Ishikawa (cell line): ENCODE data around the gene MRPL21.

Experiments used
- CEBPB ChIP-seq: IDR thresholded peaks from 2 replicates; pipeline ENCODE4 v1.6.1; 2012
- CREB1 ChIP-seq: IDR thresholded peaks from 2 replicates; pipeline ENCODE4 v1.6.1; 2012; ENCODE audit warnings: low read depth
- EGR1 ChIP-seq: IDR thresholded peaks from 2 replicates; pipeline ENCODE4 v1.6.1; 2012
- EP300 ChIP-seq: IDR thresholded peaks from 2 replicates; pipeline ENCODE4 v1.6.1; 2012; ENCODE audit warnings: borderline replicate concordance
- FOXM1 ChIP-seq: IDR thresholded peaks from 2 replicates; pipeline ENCODE4 v1.6.1; 2012; ENCODE audit warnings: low read depth, borderline replicate concordance
- NFIC ChIP-seq: IDR thresholded peaks from 2 replicates; pipeline ENCODE4 v1.6.1; 2012
- RAD21 ChIP-seq: IDR thresholded peaks from 2 replicates; pipeline ENCODE4 v1.6.1; 2012; ENCODE audit warnings: low read depth
- TAF1 ChIP-seq: IDR thresholded peaks from 2 replicates; pipeline ENCODE4 v1.6.1; 2012; ENCODE audit warnings: low read depth, mild to moderate bottlenecking
- TCF12 ChIP-seq: IDR thresholded peaks from 2 replicates; pipeline ENCODE4 v1.6.1; 2012; ENCODE audit warnings: low read depth
- TEAD4 ChIP-seq: IDR thresholded peaks from 2 replicates; pipeline ENCODE4 v1.6.1; 2012
- YY1 ChIP-seq: IDR thresholded peaks from 2 replicates; pipeline ENCODE4 v1.6.1; 2012; ENCODE audit warnings: low read depth
- TF ChIP-seq, protein P1 (sequence below): IDR thresholded peaks from 2 replicates; pipeline ENCODE4 v1.6.1; 2012
- TF ChIP-seq, protein P2 (sequence below): IDR thresholded peaks from 2 replicates; pipeline ENCODE4 v1.6.1; 2012
- TF ChIP-seq, protein P3 (sequence below): IDR thresholded peaks from 2 replicates; pipeline ENCODE4 v1.6.1; 2012; ENCODE audit warnings: low read depth, mild to moderate bottlenecking

DNA sequence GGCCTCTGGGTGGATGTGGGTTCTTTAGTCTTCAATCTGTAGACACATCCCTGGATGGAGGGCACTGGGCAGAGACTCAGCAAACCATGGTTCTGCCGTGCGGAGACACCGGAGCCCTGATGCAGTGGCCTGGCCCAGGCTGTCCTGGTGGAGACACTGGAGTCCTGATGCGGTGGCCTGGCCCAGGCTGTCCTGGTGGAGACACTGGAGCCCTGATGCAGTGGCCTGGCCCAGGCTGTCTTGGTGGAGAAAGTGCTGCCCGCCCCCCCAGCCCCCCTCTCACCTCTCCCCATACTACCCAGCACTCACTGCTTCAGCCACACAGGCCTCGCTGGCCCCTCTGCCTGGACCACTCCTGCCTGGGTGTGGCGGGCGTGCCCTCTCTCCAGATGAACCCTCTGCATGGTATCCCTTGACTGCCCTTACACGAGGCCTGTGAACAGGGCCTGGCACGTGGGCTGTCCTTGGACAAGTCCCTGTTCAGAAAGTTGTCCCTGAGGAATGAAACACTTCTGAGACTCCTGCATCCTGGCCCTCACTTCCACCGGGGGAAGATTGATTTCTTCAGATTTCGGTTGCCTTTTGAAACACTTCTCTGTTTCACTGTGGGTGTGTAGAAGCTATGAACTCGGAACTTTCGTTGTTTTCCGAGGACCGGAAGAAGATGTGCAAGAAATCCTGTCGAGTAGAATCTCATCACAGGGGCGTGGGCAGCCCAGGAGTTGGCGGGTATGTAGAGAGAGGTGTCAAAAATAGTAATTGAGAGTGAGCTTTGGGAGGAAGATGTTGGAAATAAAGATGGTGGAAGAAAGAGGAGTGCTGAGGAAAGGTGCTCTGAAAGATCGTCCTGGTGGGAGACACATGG, 26.3 kb upstream of the MRPL21 start:
- no peak for TF ChIP-seq EP300
- TF ChIP-seq NFIC = no peak
- no peak for TF ChIP-seq CEBPB
- TF ChIP-seq, protein P1, sequence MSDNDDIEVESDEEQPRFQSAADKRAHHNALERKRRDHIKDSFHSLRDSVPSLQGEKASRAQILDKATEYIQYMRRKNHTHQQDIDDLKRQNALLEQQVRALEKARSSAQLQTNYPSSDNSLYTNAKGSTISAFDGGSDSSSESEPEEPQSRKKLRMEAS = no peak
- TF ChIP-seq, protein P2, sequence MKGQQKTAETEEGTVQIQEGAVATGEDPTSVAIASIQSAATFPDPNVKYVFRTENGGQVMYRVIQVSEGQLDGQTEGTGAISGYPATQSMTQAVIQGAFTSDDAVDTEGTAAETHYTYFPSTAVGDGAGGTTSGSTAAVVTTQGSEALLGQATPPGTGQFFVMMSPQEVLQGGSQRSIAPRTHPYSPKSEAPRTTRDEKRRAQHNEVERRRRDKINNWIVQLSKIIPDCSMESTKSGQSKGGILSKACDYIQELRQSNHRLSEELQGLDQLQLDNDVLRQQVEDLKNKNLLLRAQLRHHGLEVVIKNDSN = no peak
- no peak for TF ChIP-seq TEAD4
- TF ChIP-seq EGR1 = no peak
- no peak for TF ChIP-seq RAD21
- TF ChIP-seq FOXM1 = no peak
- TF ChIP-seq YY1 = no peak
- TF ChIP-seq, protein P3, sequence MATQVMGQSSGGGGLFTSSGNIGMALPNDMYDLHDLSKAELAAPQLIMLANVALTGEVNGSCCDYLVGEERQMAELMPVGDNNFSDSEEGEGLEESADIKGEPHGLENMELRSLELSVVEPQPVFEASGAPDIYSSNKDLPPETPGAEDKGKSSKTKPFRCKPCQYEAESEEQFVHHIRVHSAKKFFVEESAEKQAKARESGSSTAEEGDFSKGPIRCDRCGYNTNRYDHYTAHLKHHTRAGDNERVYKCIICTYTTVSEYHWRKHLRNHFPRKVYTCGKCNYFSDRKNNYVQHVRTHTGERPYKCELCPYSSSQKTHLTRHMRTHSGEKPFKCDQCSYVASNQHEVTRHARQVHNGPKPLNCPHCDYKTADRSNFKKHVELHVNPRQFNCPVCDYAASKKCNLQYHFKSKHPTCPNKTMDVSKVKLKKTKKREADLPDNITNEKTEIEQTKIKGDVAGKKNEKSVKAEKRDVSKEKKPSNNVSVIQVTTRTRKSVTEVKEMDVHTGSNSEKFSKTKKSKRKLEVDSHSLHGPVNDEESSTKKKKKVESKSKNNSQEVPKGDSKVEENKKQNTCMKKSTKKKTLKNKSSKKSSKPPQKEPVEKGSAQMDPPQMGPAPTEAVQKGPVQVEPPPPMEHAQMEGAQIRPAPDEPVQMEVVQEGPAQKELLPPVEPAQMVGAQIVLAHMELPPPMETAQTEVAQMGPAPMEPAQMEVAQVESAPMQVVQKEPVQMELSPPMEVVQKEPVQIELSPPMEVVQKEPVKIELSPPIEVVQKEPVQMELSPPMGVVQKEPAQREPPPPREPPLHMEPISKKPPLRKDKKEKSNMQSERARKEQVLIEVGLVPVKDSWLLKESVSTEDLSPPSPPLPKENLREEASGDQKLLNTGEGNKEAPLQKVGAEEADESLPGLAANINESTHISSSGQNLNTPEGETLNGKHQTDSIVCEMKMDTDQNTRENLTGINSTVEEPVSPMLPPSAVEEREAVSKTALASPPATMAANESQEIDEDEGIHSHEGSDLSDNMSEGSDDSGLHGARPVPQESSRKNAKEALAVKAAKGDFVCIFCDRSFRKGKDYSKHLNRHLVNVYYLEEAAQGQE = no peak
- TF ChIP-seq TAF1 = no peak
- no peak for TF ChIP-seq CREB1
- TF ChIP-seq TCF12 = no peak
